Activated CD4-positive, alpha-beta T cell treated with anti-CD3 and anti-CD28 coated beads, Interleukin-2, amount 10 ng/mL, durations not matched to agents 7 days and 5 days (primary cell): Measurements from ENCODE around the gene MMRN2. TPM values are rescaled to one million over a fixed set of nuclear protein-coding genes. Genes with fewer than 3 reads are reported as not detected.
"Not testable (repeated sequence)": the region's sequence is repeated elsewhere in the genome, so short reads cannot be mapped to it uniquely, and the experiment has no call there.

Source experiments
- CTCF ChIA-PET: fragments of 350-600 bp; sonication (Branson Sonifier 250); formaldehyde crosslinking; loops from one replicate; lab custom pipeline; 2021; ENCODE audit warnings: antibody characterized with exemption; lab: Charles Lee
- POLR2A ChIA-PET: fragments of 350-600 bp; sonication (Branson Sonifier 250); formaldehyde crosslinking; loops from one replicate; lab custom pipeline; 2021; ENCODE audit warnings: antibody characterized with exemption; lab: Charles Lee
- DNase-seq: peaks from one replicate; pipeline ENCODE4 v3.0.0-alpha.2; 2020
- H3K27ac Mint-ChIP-seq: one replicate; pipeline ENCODE4 v1.8.0; 2021; ENCODE audit warnings: mild to moderate bottlenecking, moderate library complexity, mixed read lengths
- H3K27me3 Mint-ChIP-seq: one replicate; pipeline ENCODE4 v1.8.0; 2021; ENCODE audit warnings: mixed read lengths
- H3K36me3 Mint-ChIP-seq: one replicate; pipeline ENCODE4 v1.8.0; 2021; ENCODE audit warnings: low read depth, mixed read lengths
- H3K4me1 Mint-ChIP-seq: one replicate; pipeline ENCODE4 v1.8.0; 2021; ENCODE audit warnings: mixed read lengths
- H3K4me3 Mint-ChIP-seq: one replicate; pipeline ENCODE4 v1.8.0; 2021; ENCODE audit warnings: mild to moderate bottlenecking, moderate library complexity, mixed read lengths
- H3K9me3 Mint-ChIP-seq: one replicate; pipeline ENCODE4 v1.8.0; 2021; ENCODE audit warnings: mixed read lengths
- total RNA-seq, 2 experiments: library from RNA; stranded (reverse); gene quantifications; one replicate each; pipeline ENCODE4 v1.2.3, GENCODE V29; 2021

MMRN2 gene
- total RNA-seq, 2 experiments from 2014 or later, result not detected

DNA sequence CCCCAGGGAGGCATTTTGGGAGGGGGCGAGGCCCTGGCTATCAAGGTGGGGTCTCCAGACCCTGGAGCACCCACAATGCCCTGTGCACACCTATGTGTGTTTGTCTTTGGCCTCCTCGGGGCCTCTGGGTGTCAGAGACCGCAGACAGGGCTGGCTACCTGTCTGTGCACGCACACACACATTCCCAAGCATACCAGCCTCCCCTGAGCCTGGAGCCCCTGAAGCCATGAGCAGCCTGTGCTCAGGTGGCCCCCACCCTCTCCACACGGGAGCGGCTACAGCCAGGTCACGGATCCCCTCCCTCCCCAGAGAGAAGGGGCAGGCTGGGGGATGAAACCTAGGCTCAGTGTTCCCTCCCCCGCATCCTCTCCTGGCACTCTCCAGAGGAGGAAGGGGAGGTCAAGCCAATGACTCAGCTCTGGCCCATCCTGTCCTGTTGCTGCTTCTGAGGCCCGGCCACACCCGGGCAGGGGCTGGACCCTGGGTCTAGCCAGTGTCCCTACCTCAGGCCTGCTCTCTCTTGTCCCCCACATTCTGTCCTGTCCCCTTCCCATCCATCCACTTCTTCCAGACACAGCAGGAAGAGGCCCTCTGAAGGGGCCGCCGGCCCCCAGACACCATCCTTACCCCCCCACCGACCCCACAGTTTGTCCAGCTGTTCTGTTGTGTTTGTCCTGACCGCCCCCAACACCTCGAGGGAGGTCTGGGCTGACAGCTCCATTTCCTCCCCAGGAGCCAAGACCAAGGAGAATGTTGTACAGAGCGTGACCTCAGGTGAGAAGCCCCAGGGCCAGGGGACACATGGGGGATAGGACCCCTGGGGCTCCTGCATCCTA is 1.7 kb upstream of the MMRN2 start:
- ChIA-PET POLR2A (no interaction called here), CTCF (interaction anchor here (2.0 to 2.3 kb wide), 2 partner anchors 10 to 20 kb away, joined by 12 to 14 read pairs; no protein-coding TSS in a partner anchor)
- Mint-ChIP-seq H3K9me3 (peaks cover under 1% of the 10 kb centered on the region), H3K36me3 (no peaks in the 10 kb centered on the region), H3K27me3 (no peaks in the 10 kb centered on the region), H3K27ac (peak overlapping the region; percentile 50), H3K4me3 (no peak overlapping the region), H3K4me1 (peaks cover 3% of the 10 kb centered on the region)
- DNase-seq, result no peak

DNA sequence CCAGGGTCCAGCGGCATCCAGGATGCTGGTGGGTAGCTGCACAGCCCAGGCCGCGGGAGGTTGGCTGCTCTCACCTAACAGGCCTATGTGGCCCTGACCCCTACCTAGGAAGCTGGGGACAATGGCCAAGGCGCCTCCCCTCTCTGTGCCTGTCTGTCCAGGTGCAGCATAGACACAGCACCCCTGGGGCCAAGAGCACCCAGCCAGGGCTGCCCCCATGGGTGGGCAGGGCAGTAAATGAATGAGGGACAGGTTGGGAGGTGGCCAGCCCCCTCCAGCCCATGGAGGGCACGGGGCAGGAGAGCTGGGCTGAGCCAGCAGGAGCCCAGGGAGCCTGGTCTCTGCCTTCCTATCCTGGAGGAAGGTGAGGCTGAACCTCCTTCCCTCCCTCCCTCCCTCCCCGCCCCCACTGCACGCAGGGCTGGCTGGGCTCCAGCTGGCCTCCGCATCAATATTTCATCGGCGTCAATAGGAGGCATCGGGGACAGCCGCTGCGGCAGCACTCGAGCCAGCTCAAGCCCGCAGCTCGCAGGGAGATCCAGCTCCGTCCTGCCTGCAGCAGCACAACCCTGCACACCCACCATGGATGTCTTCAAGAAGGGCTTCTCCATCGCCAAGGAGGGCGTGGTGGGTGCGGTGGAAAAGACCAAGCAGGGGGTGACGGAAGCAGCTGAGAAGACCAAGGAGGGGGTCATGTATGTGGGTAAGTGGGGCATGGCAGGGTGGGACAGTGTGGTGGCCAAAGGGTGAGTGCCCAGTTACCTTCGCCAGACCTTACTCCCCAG is 893 bp upstream of the MMRN2 start, which contains the start of gene SNCG:
Gene SNCG, plus strand, starts transcription at position 484 of the 785 bp plus-strand sequence. Its CDS starts 99 bp downstream, at position 583.
- no peaks in the 10 kb centered on the region for H3K36me3 Mint-ChIP-seq
- ChIA-PET POLR2A (no interaction called here), CTCF (interaction anchor here (0.6 kb wide), 1 partner anchor 15 kb away, joined by 3 read pairs; no protein-coding TSS in a partner anchor)

DNA sequence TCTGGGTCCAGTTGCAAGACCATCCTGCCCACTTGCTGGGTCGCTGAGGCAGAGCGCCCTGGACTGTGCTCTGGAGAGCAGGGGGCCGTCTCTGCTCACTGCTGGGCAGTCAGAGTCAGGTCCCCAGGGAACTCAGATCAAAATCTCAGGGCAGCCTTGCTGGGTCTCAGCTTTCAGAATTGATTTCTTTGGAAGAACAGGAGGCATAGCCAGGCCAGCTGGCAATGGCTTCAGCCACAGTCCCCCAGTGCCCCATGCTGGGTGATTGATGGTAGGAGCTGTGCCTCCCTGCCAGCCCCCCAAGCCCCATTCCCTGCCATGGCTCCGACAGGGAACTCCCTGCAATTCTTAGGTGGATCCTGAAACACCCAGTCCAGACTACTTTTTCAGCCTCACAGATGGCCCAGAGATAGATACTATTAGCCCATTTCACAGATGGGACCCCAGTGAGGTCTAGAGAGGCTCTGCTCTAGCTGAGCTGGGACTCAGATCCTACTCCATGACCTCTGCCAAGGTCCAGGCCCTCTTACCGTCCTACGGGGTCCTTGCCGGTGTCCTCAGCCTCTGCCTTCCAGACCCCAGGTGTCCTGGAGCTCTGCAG is 467 bp downstream of the MMRN2 start:
- peaks cover 6% of the 10 kb centered on the region for H3K36me3 Mint-ChIP-seq
- no peak for DNase-seq
- POLR2A ChIA-PET, result no interaction called here

More for the DNA sequence above, 893 bp upstream of the MMRN2 start, which contains the start of gene SNCG:
- Mint-ChIP-seq H3K4me3 (no peak within 1 kb of the TSS), H3K9me3 (peaks cover 5% of the 10 kb centered on the region), H3K4me1 (peaks cover 3% of the 10 kb centered on the region), H3K27ac (peak within 1 kb of the TSS; percentile 71), H3K27me3 (no peaks in the 10 kb centered on the region)
- no peak for DNase-seq

DNA sequence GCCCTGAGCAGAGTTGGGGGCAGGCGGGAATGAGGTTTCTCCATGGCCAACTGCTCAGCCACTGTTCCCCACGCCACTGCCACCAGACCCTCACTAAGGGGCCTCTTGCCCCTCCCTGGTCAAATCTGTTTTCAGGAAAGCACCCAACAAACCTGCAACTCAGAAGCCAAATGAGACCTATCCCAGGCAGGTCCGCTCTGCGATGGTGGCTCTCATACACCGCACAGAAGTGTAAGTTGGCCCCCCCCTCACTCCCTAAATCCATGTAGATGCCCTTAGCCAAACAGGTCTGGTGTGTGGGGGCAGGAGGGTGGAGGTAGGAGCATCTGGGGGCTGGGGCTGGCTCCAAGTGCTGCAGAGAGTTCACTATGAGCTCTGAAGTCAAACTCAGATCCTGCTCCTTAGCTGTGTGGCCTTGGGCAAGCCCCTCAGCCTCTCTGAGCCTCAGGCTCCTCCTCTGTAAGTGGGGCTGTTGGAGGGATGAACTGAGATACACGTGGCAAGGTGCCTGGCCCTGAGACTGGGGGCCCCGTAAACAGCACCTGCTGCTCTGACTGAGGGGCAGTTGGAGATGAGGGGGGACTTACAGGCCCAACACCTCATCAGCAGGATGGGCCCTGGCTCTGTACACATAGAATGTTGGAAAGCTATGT is 1.1 kb downstream of the MMRN2 start:
- no peak for DNase-seq
- CTCF ChIA-PET, result interaction anchor here (0.9 to 4.3 kb wide), 5 partner anchors 10 to 18 kb away, joined by 3 to 23 read pairs (median 4); partner anchors contain the start of gene ADIRF
- Mint-ChIP-seq H3K27me3 (no peaks in the 10 kb centered on the region), H3K9me3 (peaks cover 19% of the 10 kb centered on the region), H3K4me3 (no peak overlapping the region), H3K36me3 (peaks cover 7% of the 10 kb centered on the region), H3K4me1 (peaks cover 3% of the 10 kb centered on the region), H3K27ac (no peak overlapping the region)
- POLR2A ChIA-PET, result no interaction called here

More for the DNA sequence above, 467 bp downstream of the MMRN2 start:
- H3K27me3 Mint-ChIP-seq, result no peaks in the 10 kb centered on the region
- peaks cover 15% of the 10 kb centered on the region for H3K9me3 Mint-ChIP-seq
- no peak overlapping the region for H3K4me3 Mint-ChIP-seq
- H3K27ac Mint-ChIP-seq, result peak overlapping the region; percentile 71
- H3K4me1 Mint-ChIP-seq, result peaks cover 3% of the 10 kb centered on the region
- CTCF ChIA-PET, result interaction anchor here (0.9 to 4.3 kb wide), 5 partner anchors 10 to 18 kb away, joined by 3 to 23 read pairs (median 4); partner anchors contain the start of gene ADIRF

DNA sequence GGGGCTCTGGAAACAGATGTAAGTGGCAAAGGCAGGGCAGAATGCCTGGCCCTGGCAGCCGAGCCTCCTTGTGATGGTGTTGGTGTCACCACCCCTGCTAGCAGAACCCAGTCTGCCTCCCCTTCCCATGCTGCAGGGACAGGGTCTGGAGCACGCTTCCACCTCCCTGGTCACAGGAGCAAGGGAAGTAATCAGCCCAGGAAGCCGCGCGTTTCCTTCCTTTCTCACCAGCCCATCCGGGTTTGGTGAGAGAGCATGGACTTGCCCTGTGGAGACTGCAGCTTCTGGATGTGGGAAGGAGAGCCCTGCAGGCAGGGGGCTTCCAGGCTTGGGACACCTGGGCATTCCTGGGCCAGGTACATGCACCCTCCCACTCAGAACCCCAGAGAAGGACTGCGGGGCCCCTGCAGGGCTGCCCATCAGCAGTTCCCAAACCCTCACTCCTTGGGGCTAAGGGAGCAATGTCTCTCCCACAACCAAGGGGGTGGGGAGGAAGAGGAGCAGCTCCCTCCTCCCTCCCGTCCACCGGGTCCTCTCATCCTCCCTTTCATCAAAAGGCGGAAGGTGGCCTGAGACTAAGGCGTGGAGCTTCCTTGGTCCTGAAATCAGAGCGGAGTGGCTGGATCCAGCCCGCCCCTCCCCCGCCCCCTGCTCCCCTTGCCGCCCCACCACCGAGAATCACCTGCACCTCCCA is 1.8 kb downstream of the MMRN2 start:
- peaks cover 19% of the 10 kb centered on the region for H3K9me3 Mint-ChIP-seq
- CTCF ChIA-PET, result interaction anchor here (0.9 to 4.3 kb wide), 3 partner anchors 11 to 15 kb away, joined by 3 to 23 read pairs (median 5); partner anchors contain the start of gene ADIRF
- no peaks in the 10 kb centered on the region for H3K27me3 Mint-ChIP-seq
- DNase-seq, result no peak
- no peak overlapping the region for H3K4me3 Mint-ChIP-seq
- peaks cover 7% of the 10 kb centered on the region for H3K36me3 Mint-ChIP-seq
- H3K4me1 Mint-ChIP-seq, result peaks cover 3% of the 10 kb centered on the region
- H3K27ac Mint-ChIP-seq, result no peak overlapping the region
- POLR2A ChIA-PET, result no interaction called here

DNA sequence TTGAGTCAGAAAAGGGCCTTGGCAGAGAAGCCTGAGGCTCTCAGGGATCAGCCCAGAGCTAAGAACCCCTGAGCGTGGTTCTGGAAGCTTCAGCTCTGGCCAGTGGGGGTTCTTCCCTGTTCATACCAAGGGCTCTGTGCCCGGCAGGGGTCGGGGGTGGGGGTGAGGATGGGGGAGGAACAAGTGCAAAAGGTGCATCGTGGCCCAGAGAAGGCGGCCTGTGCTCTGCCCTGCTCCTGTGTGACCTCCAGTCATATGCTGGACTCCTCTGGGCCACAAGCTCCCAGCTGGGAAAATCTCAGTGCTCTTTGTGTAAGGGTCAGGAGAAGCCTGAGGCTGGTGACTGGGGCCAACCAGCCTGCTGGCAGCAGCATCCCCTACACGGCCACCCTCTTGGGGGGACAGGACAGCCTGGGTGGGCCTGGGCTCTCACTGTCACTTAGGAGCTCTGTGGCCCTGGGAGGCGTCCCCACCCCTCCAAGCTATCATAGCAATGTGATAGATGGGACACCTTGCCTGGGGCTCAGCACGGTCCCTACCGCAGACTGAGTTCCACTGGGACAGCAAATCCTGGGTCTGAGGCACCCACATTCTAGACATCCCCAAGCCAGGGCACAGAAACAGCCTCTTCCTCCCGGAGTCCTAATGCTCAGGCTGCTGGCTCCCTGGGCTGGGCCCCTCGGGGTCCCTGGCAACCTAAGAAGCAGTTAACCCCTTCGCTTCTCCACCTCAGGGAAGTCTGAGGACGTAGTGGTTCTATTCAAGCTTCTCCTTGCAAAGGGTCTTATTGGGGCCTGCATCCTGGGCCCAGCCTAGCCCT is 2.5 kb downstream of the MMRN2 start:
- ChIA-PET CTCF (interaction anchor here (0.6 to 4.3 kb wide), 4 partner anchors 8 to 25 kb away, joined by 3 to 23 read pairs (median 3); partner anchors contain the start of gene ADIRF), POLR2A (no interaction called here)
- Mint-ChIP-seq H3K36me3 (peaks cover 9% of the 10 kb centered on the region), H3K4me1 (peaks cover 6% of the 10 kb centered on the region), H3K4me3 (no peak overlapping the region), H3K27me3 (no peaks in the 10 kb centered on the region), H3K27ac (no peak overlapping the region), H3K9me3 (peaks cover 22% of the 10 kb centered on the region)
- no peak for DNase-seq

DNA sequence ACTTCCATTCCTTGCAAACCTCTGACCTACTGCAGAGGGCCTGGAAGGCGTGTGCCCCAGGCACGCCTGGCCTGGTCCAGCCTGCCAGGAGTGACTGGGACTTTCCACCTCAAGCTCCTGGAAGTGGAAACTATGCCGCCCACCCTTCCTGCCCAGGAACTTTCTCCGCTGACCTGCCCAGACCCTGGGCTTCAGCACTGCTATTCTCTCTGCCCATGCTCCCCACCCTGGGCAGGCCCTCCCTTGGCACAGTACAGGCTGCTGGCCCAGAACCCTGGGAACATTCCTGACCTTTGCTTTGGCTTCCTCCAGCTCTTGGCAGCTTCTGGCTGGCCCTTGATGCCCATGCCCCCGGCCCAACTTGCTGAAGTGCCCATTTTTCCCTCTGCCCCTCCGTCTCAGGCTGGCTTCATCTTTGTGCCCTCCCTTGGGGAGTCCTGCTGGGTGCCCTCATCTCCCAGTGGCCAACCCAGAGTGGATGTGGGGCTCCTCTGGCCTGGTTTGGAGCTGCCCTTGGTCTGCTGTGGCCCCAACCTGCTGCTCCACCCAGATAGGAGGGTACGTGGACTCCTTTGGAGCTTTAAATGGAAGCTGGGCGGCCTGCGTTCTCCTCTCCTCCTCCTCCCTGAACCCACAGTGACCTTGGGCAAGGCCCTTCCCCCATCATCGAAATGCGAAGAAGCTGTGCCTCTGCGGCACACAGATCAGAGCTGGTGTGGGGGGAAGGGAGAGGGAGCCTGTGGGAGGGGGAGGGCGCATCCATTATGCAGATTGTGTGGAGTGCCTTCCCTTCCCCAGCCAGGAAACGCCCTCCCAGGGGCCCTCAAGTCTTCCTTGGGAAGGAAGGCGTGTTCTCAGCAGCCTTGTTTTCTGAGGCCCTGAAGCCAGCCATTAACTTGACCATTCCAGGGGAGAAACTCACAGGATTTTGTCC is 3.4 kb downstream of the MMRN2 start:
- POLR2A ChIA-PET, result no interaction called here
- peaks cover 9% of the 10 kb centered on the region for H3K36me3 Mint-ChIP-seq
- no peak overlapping the region for H3K4me3 Mint-ChIP-seq
- peaks cover 6% of the 10 kb centered on the region for H3K4me1 Mint-ChIP-seq
- H3K27me3 Mint-ChIP-seq, result no peaks in the 10 kb centered on the region
- H3K9me3 Mint-ChIP-seq, result peaks cover 22% of the 10 kb centered on the region
- no peak overlapping the region for H3K27ac Mint-ChIP-seq
- no peak for DNase-seq
- CTCF ChIA-PET, result interaction anchor here (0.5 to 4.3 kb wide), 5 partner anchors 9 to 25 kb away, joined by 3 to 23 read pairs (median 3); partner anchors contain the start of gene ADIRF

DNA sequence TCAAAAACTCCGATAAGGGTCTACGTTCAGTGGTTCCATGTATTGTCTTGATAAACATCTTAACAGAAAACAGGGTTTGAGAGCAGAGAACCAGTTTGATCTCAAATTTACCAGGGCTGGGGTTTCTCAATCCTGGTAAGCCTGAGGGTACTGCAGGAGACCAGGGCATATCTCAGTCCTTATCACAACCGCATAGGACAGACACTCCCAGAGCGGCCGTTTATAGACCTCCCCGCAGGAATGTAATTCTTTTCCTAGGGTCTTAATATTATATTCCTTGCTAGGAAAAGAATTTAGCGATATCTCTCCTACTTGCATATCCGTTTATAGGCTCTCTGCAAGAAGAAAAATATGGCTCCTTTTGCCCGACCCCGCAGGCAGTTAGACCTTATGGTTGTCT is 4.7 kb downstream of the MMRN2 start:
- H3K4me1 Mint-ChIP-seq, H3K4me3 Mint-ChIP-seq, H3K36me3 Mint-ChIP-seq, H3K27ac Mint-ChIP-seq, H3K27me3 Mint-ChIP-seq, POLR2A ChIA-PET, DNase-seq: not testable (repeated sequence)
- CTCF ChIA-PET, result interaction anchor here (1.0 to 1.4 kb wide), 2 partner anchors 12 to 17 kb away, joined by 3 to 5 read pairs; no protein-coding TSS in a partner anchor
- peaks cover 22% of the 10 kb centered on the region for H3K9me3 Mint-ChIP-seq

DNA sequence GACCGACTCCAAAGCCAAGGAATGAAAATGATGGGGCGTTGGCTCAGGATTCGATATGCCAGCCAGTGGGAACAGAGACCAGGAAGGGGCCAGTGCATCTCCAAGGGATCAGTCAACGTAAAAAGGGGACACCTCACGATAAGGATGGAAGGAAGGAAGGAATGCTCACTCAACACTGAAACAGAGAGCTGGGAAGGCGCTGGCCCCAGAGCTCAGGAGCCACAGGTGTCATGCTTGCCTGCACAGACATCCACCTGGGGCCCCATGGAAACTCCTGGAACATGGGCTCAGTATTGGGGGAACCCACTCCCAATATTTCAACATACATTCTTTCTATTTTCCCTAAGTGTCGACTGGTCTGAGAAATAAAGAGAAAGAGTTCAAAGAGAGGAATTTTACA is 5.3 kb downstream of the MMRN2 start:
- CTCF ChIA-PET, result interaction anchor here (1.4 kb wide), 1 partner anchor 12 kb away, joined by 5 read pairs; no protein-coding TSS in a partner anchor

DNA sequence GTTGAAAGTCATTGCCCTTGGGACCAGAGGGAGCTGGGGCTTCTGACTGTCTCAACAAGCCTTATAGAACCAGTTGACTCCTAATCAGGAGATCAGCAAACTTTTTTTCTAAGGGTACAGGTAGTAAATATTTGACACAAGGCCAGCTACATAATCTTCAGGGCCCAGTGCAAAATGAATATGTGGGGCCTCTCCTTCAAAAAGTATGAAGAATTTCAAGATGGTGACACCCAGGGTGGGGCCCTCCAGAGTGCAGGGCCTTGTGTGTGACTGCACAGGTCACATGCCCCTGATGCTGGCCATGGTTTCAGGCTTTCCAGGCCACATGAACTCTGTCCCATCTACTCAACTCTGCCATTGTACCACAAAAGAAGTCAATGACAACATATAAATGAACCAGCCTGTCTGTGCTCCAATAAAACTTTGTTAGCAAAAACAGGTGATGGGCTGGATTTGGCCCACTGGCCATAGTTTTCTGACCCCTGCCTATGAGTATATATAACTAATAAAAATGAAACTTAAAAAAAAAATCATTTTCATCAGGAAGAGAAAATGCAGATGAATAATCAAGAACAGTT is 6.1 kb downstream of the MMRN2 start:
- H3K27ac Mint-ChIP-seq, result peak overlapping the region; percentile 96
- H3K27me3 Mint-ChIP-seq, result peaks cover 3% of the 10 kb centered on the region
- peaks cover 22% of the 10 kb centered on the region for H3K9me3 Mint-ChIP-seq
- H3K36me3 Mint-ChIP-seq, result peaks cover 9% of the 10 kb centered on the region
- H3K4me3 Mint-ChIP-seq, result no peak overlapping the region
- CTCF ChIA-PET, result interaction anchor here (0.7 to 1.4 kb wide), 2 partner anchors 13 kb away, joined by 5 read pairs; no protein-coding TSS in a partner anchor
- peaks cover 9% of the 10 kb centered on the region for H3K4me1 Mint-ChIP-seq
- no peak for DNase-seq
- POLR2A ChIA-PET, result no interaction called here

More for the DNA sequence above, 5.3 kb downstream of the MMRN2 start:
- H3K27ac Mint-ChIP-seq, result peak overlapping the region; percentile 57
- no peak overlapping the region for H3K4me3 Mint-ChIP-seq
- no peak for DNase-seq
- H3K9me3 Mint-ChIP-seq, result peaks cover 22% of the 10 kb centered on the region
- H3K36me3 Mint-ChIP-seq, result peaks cover 9% of the 10 kb centered on the region
- H3K27me3 Mint-ChIP-seq, result peaks cover 3% of the 10 kb centered on the region
- peaks cover 9% of the 10 kb centered on the region for H3K4me1 Mint-ChIP-seq
- POLR2A ChIA-PET, result no interaction called here
